Keratinocyte (primary cell): ENCODE results near the gene PGM1. TPM values are rescaled to one million over a fixed set of nuclear protein-coding genes. Genes with fewer than 3 reads are reported as not detected.
A peak's percentile ranks its signal among the peaks of the same experiment; 100 is the strongest.

Experiments
- DNase-seq: peaks from one replicate; pipeline ENCODE4 v3.0.0-alpha.2; 2011; ENCODE audit warnings: low read depth, missing footprints, low spot score
- FAIRE-seq: peaks from 2 replicates; lab custom pipeline; 2011; peaks lifted over from hg19 to GRCh38; lab: Jason Lieb, UNC
- H2AFZ ChIP-seq: 2 replicates; pipeline ENCODE4 v1.6.0; 2012; ENCODE audit warnings: low read length, control low read depth, inconsistent platforms; ENCODE audit not compliant: control insufficient read depth
- H3K27ac ChIP-seq: 2 replicates; pipeline ENCODE4 v1.5.1; 2011; ENCODE audit warnings: low read length; ENCODE audit not compliant: control insufficient read depth, insufficient read depth
- H3K27me3 ChIP-seq: 3 replicates; pipeline ENCODE4 v1.6.0; 2011; ENCODE audit warnings: low read length; ENCODE audit not compliant: control insufficient read depth, insufficient read depth; ENCODE audit errors: extremely low read depth
- H3K36me3 ChIP-seq, 2 experiments: 2 replicates in 1 of 2; 3 replicates in 1 of 2; pipeline ENCODE4 v1.5.1; 2011; ENCODE audit warnings: low read length in 2 of 2, mild to moderate bottlenecking in 1 of 2; ENCODE audit not compliant: control insufficient read depth in 2 of 2, insufficient read depth in 2 of 2; ENCODE audit errors: extremely low read depth in 1 of 2
- H3K4me1 ChIP-seq: 3 replicates; pipeline ENCODE4 v1.5.1; 2011; ENCODE audit warnings: low read length; ENCODE audit not compliant: control insufficient read depth, insufficient read depth; ENCODE audit errors: extremely low read depth
- H3K4me2 ChIP-seq: 3 replicates; pipeline ENCODE4 v1.6.0; 2011; ENCODE audit warnings: low read depth, low read length; ENCODE audit not compliant: control insufficient read depth, insufficient read depth; ENCODE audit errors: extremely low read depth
- H3K4me3 ChIP-seq, 3 experiments: fragments of 200-600 bp in 1 of 3; sonication (generic) in 1 of 3; 2 replicates in 2 of 3; 3 replicates in 1 of 3; pipeline ENCODE4 v1.5.1; 2011 to 2016; ENCODE audit warnings: low read length in 3 of 3, mild to moderate bottlenecking in 3 of 3, control low read depth in 2 of 3, inconsistent platforms in 1 of 3, low read depth in 1 of 3, mixed read lengths in 1 of 3, mixed run types in 1 of 3, moderate library complexity in 1 of 3; ENCODE audit not compliant: control insufficient read depth in 2 of 3, insufficient read depth in 2 of 3; ENCODE audit errors: extremely low read depth in 1 of 3
- H3K79me2 ChIP-seq: 2 replicates; pipeline ENCODE4 v1.6.0; 2012; ENCODE audit warnings: low read length; ENCODE audit not compliant: control insufficient read depth, insufficient read depth
- H3K9ac ChIP-seq: 3 replicates; pipeline ENCODE4 v1.6.0; 2011; ENCODE audit warnings: low read length; ENCODE audit not compliant: control insufficient read depth, insufficient read depth; ENCODE audit errors: extremely low read depth
- H3K9me1 ChIP-seq: 3 replicates; pipeline ENCODE4 v1.6.0; 2011; ENCODE audit warnings: low read length; ENCODE audit not compliant: control insufficient read depth, insufficient read depth; ENCODE audit errors: extremely low read depth
- H3K9me3 ChIP-seq: 2 replicates; pipeline ENCODE4 v1.5.1; 2012; ENCODE audit warnings: low read depth, low read length; ENCODE audit not compliant: control insufficient read depth
- H4K20me1 ChIP-seq: 3 replicates; pipeline ENCODE4 v1.6.0; 2011; ENCODE audit warnings: low read length; ENCODE audit not compliant: control insufficient read depth, insufficient read depth; ENCODE audit errors: extremely low read depth
- EZH2 ChIP-seq: IDR thresholded peaks from one replicate; pipeline ENCODE4 v1.6.1; 2012; ENCODE audit warnings: inconsistent platforms, mild to moderate bottlenecking, low read length, moderate library complexity
- dilution Hi-C: fragments of 300-500 bp; cut with MboI; formaldehyde crosslinking; loops from one replicate; pipeline ENCODE4 v1.7.0; 2020; ENCODE audit warnings: low sequenced_read_pairs; ENCODE audit not compliant: extremely low pct_ligation_motif_present
- polyA plus RNA-seq, 5 experiments: library from polyadenylated mRNA; depleted of rRNA in 3 of 5; stranded (reverse) in 3 of 5; stranded (forward) in 1 of 5; unstranded in 1 of 5; fragments of >200 nt; gene quantifications; 1 replicate in 1 of 5; 2 replicates in 3 of 5; 3 replicates in 1 of 5; pipeline versions ENCODE4 v1.2.1 to v1.2.3, GENCODE V29; 2011 to 2012; ENCODE audit warnings: missing spikeins in 2 of 5, low read depth in 1 of 5, low replicate concordance in 1 of 5
- TF ChIP-seq, protein P1 (sequence below), 3 experiments: IDR thresholded peaks in 1 of 3; conservative IDR thresholded peaks in 1 of 3; optimal IDR thresholded peaks in 1 of 3; 2 replicates in 2 of 3; 3 replicates in 1 of 3; pipeline versions ENCODE3 to v1.5.1; 2011; ENCODE audit warnings: low read length in 3 of 3, mild to moderate bottlenecking in 3 of 3, moderate library complexity in 2 of 3, control low read depth in 1 of 3, inconsistent platforms in 1 of 3; ENCODE audit not compliant: insufficient read depth in 2 of 3; ENCODE audit errors: extremely low read depth in 1 of 3

PGM1 gene
- polyA plus RNA-seq, 1 donor (not counting 4 experiments of a cell fraction or from before 2014, with no cell fraction given): 38.9 TPM

DNA sequence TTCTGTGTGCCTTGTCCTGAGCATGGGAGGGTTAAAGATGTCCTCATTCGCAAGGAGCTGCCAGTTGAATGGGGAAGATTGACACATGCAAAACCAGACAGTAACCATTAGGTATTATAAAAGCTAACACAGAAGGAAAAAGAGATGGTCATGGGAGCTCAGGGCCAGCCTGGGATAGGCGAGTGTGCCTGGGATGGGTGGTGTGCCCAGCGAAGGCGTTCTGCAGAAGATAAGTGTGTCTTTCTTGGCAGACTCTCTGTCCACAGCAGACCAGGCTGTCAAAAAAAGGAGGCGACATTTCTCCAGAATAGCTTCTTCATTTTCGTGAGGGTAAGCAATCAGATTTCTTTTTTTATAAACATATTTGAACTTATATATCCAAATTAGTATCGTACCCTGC is 14.1 kb downstream of the PGM1 start:
- Histone ChIP-seq H3K27me3 (no peaks in the 10 kb centered on the region), H3K4me3 (no peak overlapping the region), H3K27ac (no peak overlapping the region), H3K4me2 (no peak overlapping the region), H4K20me1 (no peaks in the 10 kb centered on the region), H3K36me3 (no peaks in the 10 kb centered on the region), H2AFZ (no peak overlapping the region), H3K9ac (no peak overlapping the region), H3K4me1 (no peaks in the 10 kb centered on the region), H3K9me1 (peaks cover 2% of the 10 kb centered on the region), H3K9me3 (no peaks in the 10 kb centered on the region), H3K79me2 (peaks cover 2% of the 10 kb centered on the region)
- DNase-seq (no peak), FAIRE-seq (peak; percentile 46)
- TF ChIP-seq, protein P1, sequence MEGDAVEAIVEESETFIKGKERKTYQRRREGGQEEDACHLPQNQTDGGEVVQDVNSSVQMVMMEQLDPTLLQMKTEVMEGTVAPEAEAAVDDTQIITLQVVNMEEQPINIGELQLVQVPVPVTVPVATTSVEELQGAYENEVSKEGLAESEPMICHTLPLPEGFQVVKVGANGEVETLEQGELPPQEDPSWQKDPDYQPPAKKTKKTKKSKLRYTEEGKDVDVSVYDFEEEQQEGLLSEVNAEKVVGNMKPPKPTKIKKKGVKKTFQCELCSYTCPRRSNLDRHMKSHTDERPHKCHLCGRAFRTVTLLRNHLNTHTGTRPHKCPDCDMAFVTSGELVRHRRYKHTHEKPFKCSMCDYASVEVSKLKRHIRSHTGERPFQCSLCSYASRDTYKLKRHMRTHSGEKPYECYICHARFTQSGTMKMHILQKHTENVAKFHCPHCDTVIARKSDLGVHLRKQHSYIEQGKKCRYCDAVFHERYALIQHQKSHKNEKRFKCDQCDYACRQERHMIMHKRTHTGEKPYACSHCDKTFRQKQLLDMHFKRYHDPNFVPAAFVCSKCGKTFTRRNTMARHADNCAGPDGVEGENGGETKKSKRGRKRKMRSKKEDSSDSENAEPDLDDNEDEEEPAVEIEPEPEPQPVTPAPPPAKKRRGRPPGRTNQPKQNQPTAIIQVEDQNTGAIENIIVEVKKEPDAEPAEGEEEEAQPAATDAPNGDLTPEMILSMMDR (optimal IDR thresholded peaks at IDR 0.05 in 1 of 3, IDR thresholded peaks at IDR 0.05 in 1 of 3, conservative IDR thresholded peaks at IDR 0.05 in 1 of 3; ENCODE audit: extremely low read depth in 1 of 3, insufficient read depth in 2 of 3, low read length in 3 of 3): no peak
- no peak for TF ChIP-seq EZH2
- dilution Hi-C loops: no loop called here

DNA sequence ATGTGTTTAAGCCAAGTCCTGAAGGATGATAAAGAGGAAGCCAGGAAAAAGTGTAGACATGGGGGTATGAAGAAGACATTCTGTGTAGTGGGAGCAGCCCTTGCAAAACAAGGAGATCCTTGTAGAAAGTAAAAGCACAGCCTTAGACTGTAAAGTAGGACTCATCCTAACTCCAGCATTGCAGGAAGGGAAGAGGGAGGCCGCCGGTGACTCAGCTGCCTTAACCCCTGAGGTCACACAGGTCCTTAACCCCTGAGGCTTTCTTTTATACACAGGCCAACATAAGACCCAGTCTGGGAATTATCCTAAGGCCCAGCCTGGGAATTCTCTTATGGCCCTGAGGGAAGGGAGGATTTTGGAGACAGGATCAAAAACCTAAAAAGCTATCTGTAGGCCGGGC is 18.0 kb downstream of the PGM1 start:
- no peak overlapping the region for H3K4me2 ChIP-seq
- H3K9ac ChIP-seq: no peak overlapping the region
- no peaks in the 10 kb centered on the region for H4K20me1 ChIP-seq
- no peaks in the 10 kb centered on the region for H3K79me2 ChIP-seq
- DNase-seq (no peak), FAIRE-seq (no peak)
- dilution Hi-C loops: no loop called here
- no peak overlapping the region for H3K27ac ChIP-seq
- no peaks in the 10 kb centered on the region for H3K9me1 ChIP-seq
- TF ChIP-seq, protein P1 (optimal IDR thresholded peaks at IDR 0.05 in 1 of 3, IDR thresholded peaks at IDR 0.05 in 1 of 3, conservative IDR thresholded peaks at IDR 0.05 in 1 of 3; ENCODE audit: extremely low read depth in 1 of 3, insufficient read depth in 2 of 3, low read length in 3 of 3): no peak
- no peak for TF ChIP-seq EZH2
- no peaks in the 10 kb centered on the region for H3K36me3 ChIP-seq
- H3K4me1 ChIP-seq: no peaks in the 10 kb centered on the region
- H3K4me3 ChIP-seq: no peak overlapping the region
- H3K27me3 ChIP-seq: no peaks in the 10 kb centered on the region
- no peaks in the 10 kb centered on the region for H3K9me3 ChIP-seq
- H2AFZ ChIP-seq: no peak overlapping the region
